NCI-H2029 (cell line): ENCODE data around the gene CYP1A1.
"Not testable (repeated sequence)": the region's sequence is repeated elsewhere in the genome, so short reads cannot be mapped to it uniquely, and the experiment has no call there.

Experiments
- DNase-seq: peaks from one replicate; lab custom pipeline; 2025; lab: John Stamatoyannopoulos, UW

CYP1A1 gene

GRCh38 chr15:74725225-74725774 lies at the start of gene CYP1A1:
Gene CYP1A1 (minus strand): TSS chr15:74725528. CDS start chr15:74723097, 2,431 bp downstream.
- peak; percentile 5 for DNase-seq

- no peak for DNase-seq
Observed at GRCh38 chr15:74773731-74774252, 48.5 kb upstream of the CYP1A1 start.

- DNase-seq: no peak
Observed at GRCh38 chr15:74773329-74773728, 48.0 kb upstream of the CYP1A1 start.

GRCh38 chr15:74770211-74770903 lies 45.0 kb upstream of the CYP1A1 start:
- no peak for DNase-seq

- DNase-seq: no peak
Observed at GRCh38 chr15:74769463-74770025, 44.2 kb upstream of the CYP1A1 start.

GRCh38 chr15:74768771-74769342 lies 43.5 kb upstream of the CYP1A1 start:
- no peak for DNase-seq

- DNase-seq: no peak
Observed at GRCh38 chr15:74768099-74768770, 42.9 kb upstream of the CYP1A1 start.

GRCh38 chr15:74767167-74768098 lies 42.1 kb upstream of the CYP1A1 start:
- no peak for DNase-seq

GRCh38 chr15:74763416-74763815 lies 38.1 kb upstream of the CYP1A1 start:
- DNase-seq: no peak

GRCh38 chr15:74762791-74763150 lies 37.4 kb upstream of the CYP1A1 start:
- no peak for DNase-seq

GRCh38 chr15:74758736-74759135 lies 33.4 kb upstream of the CYP1A1 start:
- DNase-seq: no peak

- DNase-seq: no peak
Observed at GRCh38 chr15:74754593-74755215, 29.4 kb upstream of the CYP1A1 start.

GRCh38 chr15:74752531-74752930 lies 27.2 kb upstream of the CYP1A1 start:
- no peak for DNase-seq

- no peak for DNase-seq
Observed at GRCh38 chr15:74752011-74752410, 26.7 kb upstream of the CYP1A1 start.

GRCh38 chr15:74750751-74751150 lies 25.4 kb upstream of the CYP1A1 start:
- no peak for DNase-seq

GRCh38 chr15:74749832-74750231 lies 24.5 kb upstream of the CYP1A1 start:
- no peak for DNase-seq

- DNase-seq: no peak
Observed at GRCh38 chr15:74748322-74748946, 23.1 kb upstream of the CYP1A1 start, which contains the start of gene CYP1A2. Gene CYP1A2 (plus strand): TSS chr15:74748845. CDS start chr15:74749739, 894 bp downstream.

- DNase-seq: no peak
Observed at GRCh38 chr15:74746389-74746788, 21.1 kb upstream of the CYP1A1 start.

GRCh38 chr15:74742422-74742821 lies 17.1 kb upstream of the CYP1A1 start:
- DNase-seq: no peak

GRCh38 chr15:74738239-74738638 lies 12.9 kb upstream of the CYP1A1 start:
- DNase-seq: not testable (repeated sequence)
